GM23338 (cell line): Measurements from ENCODE around the gene SORBS1. TPM values are rescaled to one million over a fixed set of nuclear protein-coding genes. Genes with fewer than 3 reads are reported as not detected.

ENCODE experiments used
- ATAC-seq: fragments of 200-7000 bp; cut with Tn5 transposase; 3 replicates; pipeline ENCODE4 v1.9.1; 2020
- DNase-seq: peaks from one replicate; pipeline ENCODE4 v3.0.0-alpha.2; 2015; ENCODE audit warnings: low spot score
- H2AFZ ChIP-seq: fragments of 200-600 bp; sonication (generic); 2 replicates; pipeline ENCODE4 v1.8.0; 2016; ENCODE audit warnings: antibody characterized with exemption, mild to moderate bottlenecking, moderate library complexity
- H3F3A ChIP-seq: fragments of 200-600 bp; sonication (generic); replicated peaks from 2 replicates; pipeline ENCODE4 v1.8.0; 2017; ENCODE audit warnings: antibody characterized with exemption, mixed run types, low read depth
- H3K27ac ChIP-seq: fragments of 200-600 bp; sonication (generic); 2 replicates; pipeline ENCODE4 v1.6.1; 2016; ENCODE audit warnings: low read depth
- H3K27me3 ChIP-seq: fragments of 200-600 bp; sonication (generic); 2 replicates; pipeline ENCODE4 v1.8.0; 2016; ENCODE audit warnings: mild to moderate bottlenecking, mixed run types, moderate library complexity; ENCODE audit not compliant: insufficient read depth
- H3K36me3 ChIP-seq: fragments of 200-600 bp; sonication (generic); 2 replicates; pipeline ENCODE4 v1.8.0; 2016; ENCODE audit warnings: mild to moderate bottlenecking; ENCODE audit not compliant: insufficient read depth
- H3K4me1 ChIP-seq: fragments of 200-600 bp; sonication (generic); 2 replicates; pipeline ENCODE4 v1.8.0; 2016; ENCODE audit warnings: mild to moderate bottlenecking, moderate library complexity; ENCODE audit not compliant: insufficient read depth
- H3K4me2 ChIP-seq: fragments of 200-600 bp; sonication (generic); 2 replicates; pipeline ENCODE4 v1.7.1; 2017; ENCODE audit warnings: mixed run types
- H3K4me3 ChIP-seq: fragments of 200-600 bp; sonication (generic); 2 replicates; pipeline ENCODE4 v1.6.1; 2016; ENCODE audit warnings: mixed run types
- H3K79me2 ChIP-seq: fragments of 200-600 bp; sonication (generic); replicated peaks from 2 replicates; pipeline ENCODE4 v1.8.0; 2017; ENCODE audit warnings: mild to moderate bottlenecking; ENCODE audit not compliant: insufficient read depth
- H3K9me2 ChIP-seq: fragments of 200-600 bp; sonication (generic); 2 replicates; pipeline ENCODE4 v1.8.0; 2017; ENCODE audit not compliant: insufficient read depth
- H4K20me1 ChIP-seq: fragments of 200-600 bp; sonication (generic); replicated peaks from 2 replicates; pipeline ENCODE4 v1.8.0; 2017; ENCODE audit warnings: mild to moderate bottlenecking; ENCODE audit not compliant: insufficient read depth
- H3K27ac Mint-ChIP-seq: 2 replicates; pipeline ENCODE4 v1.8.0; 2020; ENCODE audit warnings: inconsistent platforms, mild to moderate bottlenecking, moderate library complexity, mixed read lengths
- H3K27me3 Mint-ChIP-seq: 3 replicates; pipeline ENCODE4 v1.8.0; 2022; ENCODE audit warnings: low read depth, mild to moderate bottlenecking, moderate library complexity, mixed read lengths, inconsistent platforms; ENCODE audit not compliant: insufficient read depth, poor library complexity
- H3K36me3 Mint-ChIP-seq: 3 replicates; pipeline ENCODE4 v1.8.0; 2021; ENCODE audit warnings: low read depth, mild to moderate bottlenecking, inconsistent platforms, moderate library complexity, mixed read lengths
- H3K4me1 Mint-ChIP-seq: 3 replicates; pipeline ENCODE4 v1.8.0; 2020; ENCODE audit warnings: mild to moderate bottlenecking, inconsistent platforms, mixed read lengths
- H3K4me3 Mint-ChIP-seq: 3 replicates; pipeline ENCODE4 v1.8.0; 2021; ENCODE audit warnings: moderate library complexity, mild to moderate bottlenecking, inconsistent platforms, mixed read lengths
- H3K9me3 Mint-ChIP-seq: 3 replicates; pipeline ENCODE4 v1.8.0; 2020; ENCODE audit warnings: moderate library complexity, mild to moderate bottlenecking, inconsistent platforms, mixed read lengths
- CREB1 ChIP-seq: fragments of 250-450 bp; sonication (Bioruptor Pico); IDR thresholded peaks from 2 replicates; pipeline ENCODE4 v1.5.0; 2020; ENCODE audit warnings: low read depth, mild to moderate bottlenecking, moderate library complexity
- CTCF ChIP-seq, 2 experiments: fragments of 200-600 bp in 1 of 2; sonication (generic) in 1 of 2; conservative IDR thresholded peaks; 2 replicates each; pipeline versions ENCODE4 v1.5.1 to v1.6.1; 2016 to 2017; ENCODE audit warnings: antibody characterized with exemption in 2 of 2, low read depth in 2 of 2, mild to moderate bottlenecking in 2 of 2, moderate library complexity in 1 of 2
- POLR2AphosphoS5 ChIP-seq: IDR thresholded peaks from 2 replicates; pipeline ENCODE4 v1.6.1; 2016; ENCODE audit warnings: antibody characterized with exemption, low read depth
- REST ChIP-seq: IDR thresholded peaks from one replicate; pipeline ENCODE4 v1.6.1; 2018; ENCODE audit warnings: antibody characterized with exemption; ENCODE audit not compliant: unreplicated experiment
- polyA plus RNA-seq: library from polyadenylated mRNA; unstranded; fragments of >200 nt; fragmentation: Nextera tagmentation; extraction: Ambion mirVana; gene quantifications from 2 replicates; pipeline ENCODE4 v1.2.1, GENCODE V29; 2016
- total RNA-seq: library from RNA; depleted of rRNA; stranded (reverse); fragments of >200 nt; shearing (Covaris generic); gene quantifications from 2 replicates; pipeline ENCODE4 v1.2.3, GENCODE V29; 2014

Gene SORBS1
- total and polyA plus RNA-seq, 2 experiments from 2014 or later, result 47.7 to 51.5 TPM

- Mint-ChIP-seq H3K4me3 (no peak overlapping the region), H3K36me3 (peaks cover 8% of the 10 kb centered on the region), H3K4me1 (peaks cover 26% of the 10 kb centered on the region), H3K27me3 (no peaks in the 10 kb centered on the region), H3K27ac (no peak overlapping the region), H3K9me3 (no peaks in the 10 kb centered on the region)
- ATAC-seq (peak; percentile 98), DNase-seq (peak; percentile 93)
- Histone ChIP-seq H3F3A (no peaks in the 10 kb centered on the region), H3K36me3 (no peaks in the 10 kb centered on the region), H3K4me2 (no peak overlapping the region), H2AFZ (no peak overlapping the region), H3K4me3 (no peak overlapping the region), H3K27ac (no peak overlapping the region), H3K27me3 (no peaks in the 10 kb centered on the region), H3K9me2 (no peaks in the 10 kb centered on the region), H4K20me1 (no peaks in the 10 kb centered on the region), H3K4me1 (peaks cover 17% of the 10 kb centered on the region; the same call in 1 of the 2 replicates), H3K79me2 (no peaks in the 10 kb centered on the region)
- TF ChIP-seq CTCF (conservative IDR thresholded peaks at IDR 0.05; ENCODE audit: low read depth in 2 of 2) (peak; percentile 97 to 100), POLR2AphosphoS5 (no peak), CREB1 (CRISPR knock-in tag) (0 out of 2 replicates have a peak, but pooled peaks have one; percentile 5)
These were observed 186.5 kb downstream of the SORBS1 start for GRCh38 chr10:95374597-95375209.

GRCh38 chr10:95373660-95374059, 187.5 kb downstream of the SORBS1 start:
- no peak overlapping the region for H3K4me3 Mint-ChIP-seq
- no peak overlapping the region for H3K4me3 ChIP-seq
- no peak overlapping the region for H3K27ac Mint-ChIP-seq
- H4K20me1 ChIP-seq, result no peaks in the 10 kb centered on the region
- ATAC-seq, result no peak; the same call in 2 of the 3 replicates
- H3K9me3 Mint-ChIP-seq, result no peaks in the 10 kb centered on the region
- DNase-seq, result no peak
- peaks cover 2% of the 10 kb centered on the region for H3K27me3 Mint-ChIP-seq
- peaks cover 26% of the 10 kb centered on the region for H3K4me1 Mint-ChIP-seq
- peaks cover 3% of the 10 kb centered on the region; the same call in 2 of the 3 replicates for H3K36me3 Mint-ChIP-seq
- H3K4me1 ChIP-seq, result peaks cover 17% of the 10 kb centered on the region; the same call in 1 of the 2 replicates
- TF ChIP-seq POLR2AphosphoS5 (no peak), REST (peak; percentile 37)
- no peak overlapping the region for H2AFZ ChIP-seq
- no peaks in the 10 kb centered on the region for H3F3A ChIP-seq
- H3K9me2 ChIP-seq, result no peaks in the 10 kb centered on the region
- no peak overlapping the region for H3K27ac ChIP-seq
- no peak overlapping the region for H3K4me2 ChIP-seq
- H3K27me3 ChIP-seq, result no peaks in the 10 kb centered on the region
- no peaks in the 10 kb centered on the region for H3K79me2 ChIP-seq
- no peaks in the 10 kb centered on the region for H3K36me3 ChIP-seq
